Endothelial cell of umbilical vein (primary cell): ENCODE results near the gene RPRD1A. TPM values are rescaled to one million over a fixed set of nuclear protein-coding genes. Genes with fewer than 3 reads are reported as not detected.

Experiments used
- BruUV-seq: library from RNA; stranded (reverse); fragments of 400-500 nt; replicated peaks from 2 replicates; lab custom pipeline; 2021; lab: Mats Ljungman, UMichigan
- CTCF ChIA-PET: fragments of 300-600, 350-600 bp; sonication (Branson Sonifier 250); formaldehyde crosslinking; loops from one replicate; lab custom pipeline; 2021; ENCODE audit warnings: antibody characterized with exemption, inconsistent platforms; lab: Charles Lee
- POLR2A ChIA-PET: fragments of 300-600, 350-600 bp; sonication (Branson Sonifier 250); formaldehyde crosslinking; loops from one replicate; lab custom pipeline; 2021; ENCODE audit warnings: antibody characterized with exemption, inconsistent platforms; lab: Charles Lee
- DNase-seq: peaks from one replicate; pipeline ENCODE4 v3.0.0-alpha.2; 2011; ENCODE audit warnings: low read depth, low spot score
- FAIRE-seq: peaks from 2 replicates; lab custom pipeline; 2011; peaks lifted over from hg19 to GRCh38; lab: Jason Lieb, UNC
- H2AFZ ChIP-seq: 2 replicates; pipeline ENCODE4 v1.6.0; 2012; ENCODE audit warnings: low read depth, low read length, control low read depth, inconsistent platforms
- H3K27ac ChIP-seq: 2 replicates; pipeline ENCODE4 v1.5.1; 2011; ENCODE audit warnings: low read depth, mild to moderate bottlenecking, control low read depth, low read length, moderate library complexity; ENCODE audit not compliant: insufficient read depth
- H3K27me3 ChIP-seq, 2 experiments: 2 replicates each; pipeline versions ENCODE4 v1.6.0 to v1.6.1; 2011; ENCODE audit warnings: low read length in 2 of 2, mixed read lengths in 1 of 2; ENCODE audit not compliant: control insufficient read depth in 2 of 2, insufficient read depth in 2 of 2
- H3K36me3 ChIP-seq, 2 experiments: 2 replicates in 1 of 2; 3 replicates in 1 of 2; pipeline ENCODE4 v1.5.1; 2011; ENCODE audit warnings: low read length in 2 of 2, mild to moderate bottlenecking in 1 of 2, moderate library complexity in 1 of 2; ENCODE audit not compliant: control insufficient read depth in 2 of 2, insufficient read depth in 2 of 2; ENCODE audit errors: extremely low read depth in 1 of 2
- H3K4me1 ChIP-seq: 3 replicates; pipeline ENCODE4 v1.5.1; 2011; ENCODE audit warnings: mild to moderate bottlenecking, low read length; ENCODE audit not compliant: control insufficient read depth, insufficient read depth; ENCODE audit errors: extremely low read depth
- H3K4me2 ChIP-seq: 2 replicates; pipeline ENCODE4 v1.6.1; 2011; ENCODE audit warnings: low read length, control low read depth, mixed read lengths; ENCODE audit not compliant: insufficient read depth
- H3K4me3 ChIP-seq, 3 experiments: fragments of 200-600 bp in 1 of 3; sonication (generic), shearing (Covaris generic) in 1 of 3; replicated peaks in 1 of 3; 2 replicates each; pipeline ENCODE4 v1.5.1; 2011 to 2016; ENCODE audit warnings: control low read depth in 3 of 3, low read length in 3 of 3, mild to moderate bottlenecking in 2 of 3, inconsistent platforms in 1 of 3, low read depth in 1 of 3, moderate library complexity in 1 of 3; ENCODE audit not compliant: insufficient read depth in 1 of 3
- H3K79me2 ChIP-seq: 2 replicates; pipeline ENCODE4 v1.6.0; 2012; ENCODE audit warnings: low read length, inconsistent platforms; ENCODE audit not compliant: control insufficient read depth, insufficient read depth
- H3K9ac ChIP-seq: replicated peaks from 2 replicates; pipeline ENCODE3; 2011; ENCODE audit warnings: low read length, control low read depth; ENCODE audit not compliant: insufficient read depth; ENCODE audit errors: extremely low read depth
- H3K9me1 ChIP-seq: replicated peaks from 3 replicates; pipeline ENCODE4 v1.6.0; 2011; ENCODE audit warnings: mild to moderate bottlenecking, low read length; ENCODE audit not compliant: control insufficient read depth, insufficient read depth; ENCODE audit errors: extremely low read depth
- H3K9me3 ChIP-seq: replicated peaks from 2 replicates; pipeline ENCODE4 v1.5.1; 2012; ENCODE audit warnings: low read length, inconsistent platforms; ENCODE audit not compliant: control insufficient read depth, insufficient read depth
- H4K20me1 ChIP-seq: replicated peaks from 2 replicates; pipeline ENCODE3; 2011; ENCODE audit warnings: mild to moderate bottlenecking, low read length; ENCODE audit not compliant: control insufficient read depth, insufficient read depth; ENCODE audit errors: extremely low read depth
- CTCF ChIP-seq, 2 donors: IDR thresholded peaks; 1 replicate in 1 of 2; 2 replicates in 1 of 2; pipeline ENCODE4 v1.5.1; 2011; ENCODE audit warnings: low read length in 2 of 2, mild to moderate bottlenecking in 2 of 2, moderate library complexity in 2 of 2, control low read depth in 1 of 2, inconsistent platforms in 1 of 2, low read depth in 1 of 2; ENCODE audit not compliant: insufficient read depth in 1 of 2; ENCODE audit errors: extremely low read depth in 1 of 2
- EZH2 ChIP-seq: IDR thresholded peaks from 2 replicates; pipeline ENCODE4 v1.6.1; 2012; ENCODE audit warnings: borderline replicate concordance, low read depth, mild to moderate bottlenecking, moderate library complexity, low read length, inconsistent platforms; ENCODE audit not compliant: severe bottlenecking
- FOS ChIP-seq: IDR thresholded peaks from 2 replicates; pipeline ENCODE4 v1.6.1; 2011; ENCODE audit warnings: mild to moderate bottlenecking, low read length, moderate library complexity, borderline replicate concordance; ENCODE audit not compliant: insufficient read depth
- GATA2 ChIP-seq: IDR thresholded peaks from 2 replicates; pipeline ENCODE4 v1.7.0; 2011; ENCODE audit warnings: low read depth, mild to moderate bottlenecking, moderate library complexity, mixed read lengths, low read length; ENCODE audit not compliant: insufficient read length, insufficient read depth
- JUN ChIP-seq: IDR thresholded peaks from 2 replicates; pipeline ENCODE4 v1.6.1; 2011; ENCODE audit warnings: borderline replicate concordance, low read depth; ENCODE audit not compliant: insufficient read length, insufficient read depth
- MYC ChIP-seq: IDR thresholded peaks from one replicate; pipeline ENCODE4 v1.6.1; 2011; ENCODE audit warnings: mild to moderate bottlenecking, low read depth, low read length
- POLR2A ChIP-seq: IDR thresholded peaks from 2 replicates; pipeline ENCODE4 v1.6.1; 2012; ENCODE audit warnings: low read depth, mild to moderate bottlenecking, control low read depth, low read length
- POLR2AphosphoS5 ChIP-seq: IDR thresholded peaks from 2 replicates; pipeline ENCODE4 v1.6.1; 2012; ENCODE audit warnings: low read depth, mild to moderate bottlenecking, control low read depth, low read length, moderate library complexity; ENCODE audit not compliant: insufficient read depth
- dilution Hi-C: fragments of 300-500 bp; cut with MboI; formaldehyde crosslinking; loops from one replicate; pipeline ENCODE4 v1.15.0; 2019; ENCODE audit warnings: low sequenced_read_pairs; ENCODE audit not compliant: extremely low pct_ligation_motif_present
- intact Hi-C: fragments of 100-400 bp; cut with micrococcal nuclease; formaldehyde crosslinking; loops from one replicate; pipeline ENCODE4 v1.10.0; 2022
- polyA plus RNA-seq, 4 experiments: library from polyadenylated mRNA; depleted of rRNA in 3 of 4; stranded (reverse) in 3 of 4; unstranded in 1 of 4; fragments of >200 nt; gene quantifications; 2 replicates each; pipeline versions ENCODE4 v1.2.1 to v1.2.3, GENCODE V29; 2011 to 2012; ENCODE audit warnings: missing spikeins in 1 of 4
- total RNA-seq: library from RNA; stranded (reverse); gene quantifications from 2 replicates; pipeline ENCODE4 v1.2.3, GENCODE V29; 2021
- TF ChIP-seq, protein P1 (sequence below): IDR thresholded peaks from 2 replicates; pipeline ENCODE4 v1.6.1; 2011; ENCODE audit not compliant: insufficient read depth, insufficient read length

Gene RPRD1A
- total and polyA plus RNA-seq, 2 donors (not counting 3 experiments of a cell fraction or from before 2014, with no cell fraction given) = 13.5 to 50.7 TPM

GRCh38 chr18:36031407-36031806, 36.0 kb downstream of the RPRD1A start:
- no peak overlapping the region for H3K4me2 ChIP-seq
- H3K79me2 ChIP-seq = peaks cover 10% of the 10 kb centered on the region
- no peak overlapping the region for H3K9ac ChIP-seq
- DNase-seq (no peak), FAIRE-seq (no peak)
- dilution Hi-C loops = no loop called here
- no peak overlapping the region for H3K4me3 ChIP-seq
- no peaks in the 10 kb centered on the region for H3K27me3 ChIP-seq
- no peaks in the 10 kb centered on the region for H3K9me3 ChIP-seq
- POLR2A ChIA-PET = no interaction called here
- no TSS peak for BruUV-seq
- H3K9me1 ChIP-seq = no peaks in the 10 kb centered on the region
- no peak overlapping the region for H3K27ac ChIP-seq
- intact Hi-C loops = loop anchor here (5.0 kb wide), 1 partner anchor 266 kb away; the partner anchor contains the start of gene FHOD3
- TF ChIP-seq GATA2 (no peak), CTCF (IDR thresholded peaks at IDR 0.05; ENCODE audit: extremely low read depth in 1 of 2, insufficient read depth in 1 of 2, low read depth in 1 of 2, low read length in 2 of 2) (no peak), POLR2A (no peak), JUN (no peak), POLR2AphosphoS5 (no peak), MYC (no peak), FOS (no peak), EZH2 (no peak)
- TF ChIP-seq, protein P1, sequence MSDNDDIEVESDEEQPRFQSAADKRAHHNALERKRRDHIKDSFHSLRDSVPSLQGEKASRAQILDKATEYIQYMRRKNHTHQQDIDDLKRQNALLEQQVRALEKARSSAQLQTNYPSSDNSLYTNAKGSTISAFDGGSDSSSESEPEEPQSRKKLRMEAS = no peak
- H3K36me3 ChIP-seq = peaks cover 0 to 3% of the 10 kb centered on the region in 2 experiments
- no peak overlapping the region for H2AFZ ChIP-seq
- H4K20me1 ChIP-seq = peaks cover 7% of the 10 kb centered on the region
- peaks cover 22% of the 10 kb centered on the region for H3K4me1 ChIP-seq
- CTCF ChIA-PET = interaction anchor here (1.1 to 2.2 kb wide), 2 partner anchors 14 to 65 kb away, joined by 4 to 13 read pairs; no protein-coding TSS in a partner anchor
